GM06990 (cell line): ENCODE measurements around the gene SULT1C4.

Source experiments
- DNase-seq: peaks from one replicate; pipeline ENCODE4 v3.0.0-alpha.2; 2011; ENCODE audit not compliant: insufficient read length; ENCODE audit errors: extremely low read depth
- H3K27me3 ChIP-seq: replicated peaks from 2 replicates; pipeline ENCODE4 v1.6.0; 2011; ENCODE audit warnings: low read length; ENCODE audit not compliant: control insufficient read depth, insufficient read depth
- H3K36me3 ChIP-seq: 2 replicates; pipeline ENCODE4 v1.5.1; 2011; ENCODE audit warnings: low read length; ENCODE audit not compliant: control insufficient read depth, insufficient read depth
- H3K4me3 ChIP-seq: replicated peaks from 2 replicates; pipeline ENCODE4 v1.5.1; 2011; ENCODE audit warnings: low read depth, mild to moderate bottlenecking, control low read depth, low read length
- TF ChIP-seq, protein P1 (sequence below): IDR thresholded peaks from 2 replicates; pipeline ENCODE4 v1.5.1; 2011; ENCODE audit warnings: low read length, control low read depth, mild to moderate bottlenecking, inconsistent platforms; ENCODE audit not compliant: insufficient read depth, poor library complexity, severe bottlenecking

SULT1C4 gene

GRCh38 chr2:108414256-108414876 is 36.6 kb downstream of the SULT1C4 start:
- Histone ChIP-seq H3K27me3 (no peaks in the 10 kb centered on the region), H3K4me3 (no peak overlapping the region), H3K36me3 (no peaks in the 10 kb centered on the region)
- no peak for DNase-seq
- TF ChIP-seq, protein P1, sequence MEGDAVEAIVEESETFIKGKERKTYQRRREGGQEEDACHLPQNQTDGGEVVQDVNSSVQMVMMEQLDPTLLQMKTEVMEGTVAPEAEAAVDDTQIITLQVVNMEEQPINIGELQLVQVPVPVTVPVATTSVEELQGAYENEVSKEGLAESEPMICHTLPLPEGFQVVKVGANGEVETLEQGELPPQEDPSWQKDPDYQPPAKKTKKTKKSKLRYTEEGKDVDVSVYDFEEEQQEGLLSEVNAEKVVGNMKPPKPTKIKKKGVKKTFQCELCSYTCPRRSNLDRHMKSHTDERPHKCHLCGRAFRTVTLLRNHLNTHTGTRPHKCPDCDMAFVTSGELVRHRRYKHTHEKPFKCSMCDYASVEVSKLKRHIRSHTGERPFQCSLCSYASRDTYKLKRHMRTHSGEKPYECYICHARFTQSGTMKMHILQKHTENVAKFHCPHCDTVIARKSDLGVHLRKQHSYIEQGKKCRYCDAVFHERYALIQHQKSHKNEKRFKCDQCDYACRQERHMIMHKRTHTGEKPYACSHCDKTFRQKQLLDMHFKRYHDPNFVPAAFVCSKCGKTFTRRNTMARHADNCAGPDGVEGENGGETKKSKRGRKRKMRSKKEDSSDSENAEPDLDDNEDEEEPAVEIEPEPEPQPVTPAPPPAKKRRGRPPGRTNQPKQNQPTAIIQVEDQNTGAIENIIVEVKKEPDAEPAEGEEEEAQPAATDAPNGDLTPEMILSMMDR = no peak

GRCh38 chr2:108414945-108415344 is 37.2 kb downstream of the SULT1C4 start:
- Histone ChIP-seq H3K27me3 (no peaks in the 10 kb centered on the region), H3K4me3 (no peak overlapping the region), H3K36me3 (no peaks in the 10 kb centered on the region)
- TF ChIP-seq, protein P1 = no peak
- no peak for DNase-seq

- Histone ChIP-seq H3K27me3 (no peaks in the 10 kb centered on the region), H3K4me3 (no peak overlapping the region), H3K36me3 (no peaks in the 10 kb centered on the region)
- TF ChIP-seq, protein P1 = no peak
- no peak for DNase-seq
These were observed 39.5 kb downstream of the SULT1C4 start for GRCh38 chr2:108417254-108417653.

GRCh38 chr2:108418416-108418815 is 40.7 kb downstream of the SULT1C4 start:
- Histone ChIP-seq H3K36me3 (no peaks in the 10 kb centered on the region), H3K27me3 (no peaks in the 10 kb centered on the region), H3K4me3 (no peak overlapping the region)
- TF ChIP-seq, protein P1 = no peak
- DNase-seq = no peak

GRCh38 chr2:108423067-108423466 is 45.3 kb downstream of the SULT1C4 start:
- Histone ChIP-seq H3K4me3 (no peak overlapping the region), H3K27me3 (no peaks in the 10 kb centered on the region), H3K36me3 (no peaks in the 10 kb centered on the region)
- DNase-seq = no peak
- TF ChIP-seq, protein P1 = no peak
